ENCODE results near the gene ADARB1.

ADARB1 gene

GRCh38 chr21:45225041-45225740 is 150.8 kb downstream of the ADARB1 start:
- TF ChIP-seq ESRRG (CRISPR knock-in tag; IDR thresholded peaks at IDR 0.05) (no peak), TSHZ2 (CRISPR knock-in tag; IDR thresholded peaks at IDR 0.05) (no peak), ZFP30 (CRISPR knock-in tag; IDR thresholded peaks at IDR 0.05) (no peak), ZNF8 (CRISPR knock-in tag; IDR thresholded peaks at IDR 0.05) (no peak), PATZ1 (CRISPR knock-in tag; IDR thresholded peaks at IDR 0.05; ENCODE audit: borderline replicate concordance) (no peak), ZNF565 (CRISPR knock-in tag; conservative IDR thresholded peaks at IDR 0.05; ENCODE audit: low read depth) (no peak), ARNTL (CRISPR knock-in tag; IDR thresholded peaks at IDR 0.05; ENCODE audit: borderline replicate concordance, low read depth) (no peak), CSDC2 (CRISPR knock-in tag; IDR thresholded peaks at IDR 0.05) (no peak), ZC3H10 (CRISPR knock-in tag; IDR thresholded peaks at IDR 0.05) (no peak), RARB (CRISPR knock-in tag; IDR thresholded peaks at IDR 0.05) (no peak), ZNF70 (CRISPR knock-in tag; IDR thresholded peaks at IDR 0.05) (no peak), OSR1 (CRISPR knock-in tag; IDR thresholded peaks at IDR 0.05) (no peak), TOX (CRISPR knock-in tag; IDR thresholded peaks at IDR 0.05; ENCODE audit: borderline replicate concordance) (no peak), BACH2 (CRISPR knock-in tag; IDR thresholded peaks at IDR 0.05; ENCODE audit: borderline replicate concordance) (no peak), PPARA (CRISPR knock-in tag; IDR thresholded peaks at IDR 0.05; ENCODE audit: borderline replicate concordance) (no peak), SNAI2 (CRISPR knock-in tag; IDR thresholded peaks at IDR 0.05) (no peak), CREB5 (CRISPR knock-in tag; IDR thresholded peaks at IDR 0.05; ENCODE audit: low read depth) (no peak), GLIS3 (CRISPR knock-in tag; IDR thresholded peaks at IDR 0.05) (no peak), TCF4 (CRISPR knock-in tag; IDR thresholded peaks at IDR 0.05; ENCODE audit: borderline replicate concordance) (no peak)
- ATAC-seq, result no peak

- TF ChIP-seq, protein P1, sequence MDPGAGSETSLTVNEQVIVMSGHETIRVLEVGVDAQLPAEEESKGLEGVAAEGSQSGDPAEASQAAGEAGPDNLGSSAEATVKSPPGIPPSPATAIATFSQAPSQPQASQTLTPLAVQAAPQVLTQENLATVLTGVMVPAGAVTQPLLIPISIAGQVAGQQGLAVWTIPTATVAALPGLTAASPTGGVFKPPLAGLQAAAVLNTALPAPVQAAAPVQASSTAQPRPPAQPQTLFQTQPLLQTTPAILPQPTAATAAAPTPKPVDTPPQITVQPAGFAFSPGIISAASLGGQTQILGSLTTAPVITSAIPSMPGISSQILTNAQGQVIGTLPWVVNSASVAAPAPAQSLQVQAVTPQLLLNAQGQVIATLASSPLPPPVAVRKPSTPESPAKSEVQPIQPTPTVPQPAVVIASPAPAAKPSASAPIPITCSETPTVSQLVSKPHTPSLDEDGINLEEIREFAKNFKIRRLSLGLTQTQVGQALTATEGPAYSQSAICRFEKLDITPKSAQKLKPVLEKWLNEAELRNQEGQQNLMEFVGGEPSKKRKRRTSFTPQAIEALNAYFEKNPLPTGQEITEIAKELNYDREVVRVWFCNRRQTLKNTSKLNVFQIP (CRISPR knock-in tag; IDR thresholded peaks at IDR 0.05; ENCODE audit: borderline replicate concordance, low read depth), result no peak
- no peak for TF ChIP-seq BACH2 (CRISPR knock-in tag; IDR thresholded peaks at IDR 0.05; ENCODE audit: borderline replicate concordance)
- no peak for TF ChIP-seq ZFP3 (CRISPR knock-in tag; IDR thresholded peaks at IDR 0.05)
- TF ChIP-seq ISL1 (CRISPR knock-in tag; IDR thresholded peaks at IDR 0.05), result no peak
- no peak for TF ChIP-seq PPARA (CRISPR knock-in tag; IDR thresholded peaks at IDR 0.05; ENCODE audit: borderline replicate concordance)
- TF ChIP-seq ZNF565 (CRISPR knock-in tag; conservative IDR thresholded peaks at IDR 0.05; ENCODE audit: low read depth), result no peak
- TF ChIP-seq TSHZ2 (CRISPR knock-in tag; IDR thresholded peaks at IDR 0.05), result no peak
- no peak for TF ChIP-seq CSDC2 (CRISPR knock-in tag; IDR thresholded peaks at IDR 0.05)
- TF ChIP-seq CREB5 (CRISPR knock-in tag; IDR thresholded peaks at IDR 0.05; ENCODE audit: low read depth), result no peak
- no peak for TF ChIP-seq ZNF8 (CRISPR knock-in tag; IDR thresholded peaks at IDR 0.05)
- TF ChIP-seq OSR1 (CRISPR knock-in tag; IDR thresholded peaks at IDR 0.05), result no peak
- no peak for TF ChIP-seq ZNF70 (CRISPR knock-in tag; IDR thresholded peaks at IDR 0.05)
- no peak for TF ChIP-seq TCF4 (CRISPR knock-in tag; IDR thresholded peaks at IDR 0.05; ENCODE audit: borderline replicate concordance)
These were observed 151.5 kb downstream of the ADARB1 start for GRCh38 chr21:45225741-45226327.

More at GRCh38 chr21:45225741-45226327, 151.5 kb downstream of the ADARB1 start:
- no peak for ATAC-seq
